BE2C (cell line): ENCODE results near the gene UBAP2.
"Not testable (repeated sequence)": the region's sequence is repeated elsewhere in the genome, so short reads cannot be mapped to it uniquely, and the experiment has no call there.

Source experiments
- DNase-seq: peaks from one replicate; pipeline ENCODE4 v3.0.0-alpha.2; 2020
- H3K27me3 ChIP-seq: fragments of 250-450 bp; sonication (Bioruptor Pico); 2 replicates; pipeline ENCODE4 v1.5.1; 2020; ENCODE audit warnings: mild to moderate bottlenecking
- H3K36me3 ChIP-seq: fragments of 250-450 bp; sonication (Bioruptor Pico); 2 replicates; pipeline ENCODE4 v1.5.1; 2020; ENCODE audit warnings: mild to moderate bottlenecking
- H3K4me1 ChIP-seq: fragments of 250-450 bp; sonication (Bioruptor Pico); 2 replicates; pipeline ENCODE4 v1.5.1; 2020
- H3K4me3 ChIP-seq: 2 replicates; pipeline ENCODE4 v1.5.1; 2011; ENCODE audit warnings: low read depth, low read length
- H3K9me3 ChIP-seq: fragments of 250-450 bp; sonication (Bioruptor Pico); 2 replicates; pipeline ENCODE4 v1.5.1; 2020
- TF ChIP-seq, protein P1 (sequence below): IDR thresholded peaks from 2 replicates; pipeline ENCODE4 v1.5.1; 2012; ENCODE audit warnings: mild to moderate bottlenecking, low read depth, low read length

Gene UBAP2

DNA sequence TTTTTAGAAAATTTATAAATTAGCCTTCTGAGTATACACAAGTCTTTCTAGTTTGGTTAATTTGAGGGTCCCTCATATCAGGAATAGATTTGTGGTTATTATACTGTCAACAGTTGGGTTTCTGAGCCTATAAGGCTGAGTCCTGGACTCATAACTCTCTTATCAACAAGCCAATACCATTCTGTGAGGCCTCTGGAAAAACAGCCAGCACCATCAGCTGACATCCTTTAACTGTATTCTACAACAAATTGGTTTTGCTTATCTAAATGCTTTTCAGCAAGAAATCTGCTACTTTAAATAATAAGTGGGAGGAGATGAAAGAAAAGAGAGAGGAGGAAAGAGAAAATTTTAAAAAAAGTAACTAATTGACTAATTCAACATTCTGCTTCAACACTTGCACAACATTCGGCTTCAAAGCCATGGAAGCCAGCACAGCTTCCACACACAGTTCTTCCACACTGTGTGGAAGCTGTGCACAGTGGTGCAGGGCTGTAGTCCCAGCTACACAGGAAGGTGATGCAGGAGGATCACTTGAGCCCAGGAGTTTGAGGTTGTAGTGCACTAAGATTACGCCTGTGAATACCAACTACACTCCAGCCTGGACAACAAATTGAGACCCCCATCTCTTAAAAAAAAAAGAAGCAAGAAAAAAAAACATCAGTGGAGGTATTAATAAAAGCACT is 84.5 kb downstream of the UBAP2 start:
- no peaks in the 10 kb centered on the region for H3K9me3 ChIP-seq
- H3K4me1 ChIP-seq: no peaks in the 10 kb centered on the region; the same call in 1 of the 2 replicates
- H3K4me3 ChIP-seq: no peak overlapping the region
- no peaks in the 10 kb centered on the region for H3K27me3 ChIP-seq
- DNase-seq: no peak
- H3K36me3 ChIP-seq: peaks cover 12% of the 10 kb centered on the region
- TF ChIP-seq, protein P1, sequence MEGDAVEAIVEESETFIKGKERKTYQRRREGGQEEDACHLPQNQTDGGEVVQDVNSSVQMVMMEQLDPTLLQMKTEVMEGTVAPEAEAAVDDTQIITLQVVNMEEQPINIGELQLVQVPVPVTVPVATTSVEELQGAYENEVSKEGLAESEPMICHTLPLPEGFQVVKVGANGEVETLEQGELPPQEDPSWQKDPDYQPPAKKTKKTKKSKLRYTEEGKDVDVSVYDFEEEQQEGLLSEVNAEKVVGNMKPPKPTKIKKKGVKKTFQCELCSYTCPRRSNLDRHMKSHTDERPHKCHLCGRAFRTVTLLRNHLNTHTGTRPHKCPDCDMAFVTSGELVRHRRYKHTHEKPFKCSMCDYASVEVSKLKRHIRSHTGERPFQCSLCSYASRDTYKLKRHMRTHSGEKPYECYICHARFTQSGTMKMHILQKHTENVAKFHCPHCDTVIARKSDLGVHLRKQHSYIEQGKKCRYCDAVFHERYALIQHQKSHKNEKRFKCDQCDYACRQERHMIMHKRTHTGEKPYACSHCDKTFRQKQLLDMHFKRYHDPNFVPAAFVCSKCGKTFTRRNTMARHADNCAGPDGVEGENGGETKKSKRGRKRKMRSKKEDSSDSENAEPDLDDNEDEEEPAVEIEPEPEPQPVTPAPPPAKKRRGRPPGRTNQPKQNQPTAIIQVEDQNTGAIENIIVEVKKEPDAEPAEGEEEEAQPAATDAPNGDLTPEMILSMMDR: no peak

DNA sequence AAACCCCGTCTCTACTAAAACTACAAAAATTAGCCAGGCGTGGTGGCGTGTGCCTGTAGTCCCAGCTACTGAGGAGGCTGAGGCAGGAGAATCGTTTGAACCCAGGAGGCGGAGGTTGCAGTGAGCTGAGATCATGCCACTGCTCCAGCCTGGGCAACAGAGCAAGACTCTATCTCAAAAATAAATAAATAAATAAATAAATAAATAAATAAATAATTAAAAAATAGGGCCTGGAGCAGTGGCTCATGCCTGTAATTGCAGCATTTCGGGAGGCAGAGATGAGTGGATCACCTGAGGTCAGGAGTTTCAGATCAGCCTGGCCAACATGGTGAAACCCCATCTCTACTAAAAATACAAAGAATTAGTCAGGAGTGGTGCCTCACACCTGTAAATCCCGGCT is 86.2 kb downstream of the UBAP2 start:
- H3K36me3 ChIP-seq: peaks cover 13% of the 10 kb centered on the region
- not testable (repeated sequence) for H3K4me1 ChIP-seq, DNase-seq, H3K27me3 ChIP-seq, H3K4me3 ChIP-seq, H3K9me3 ChIP-seq

DNA sequence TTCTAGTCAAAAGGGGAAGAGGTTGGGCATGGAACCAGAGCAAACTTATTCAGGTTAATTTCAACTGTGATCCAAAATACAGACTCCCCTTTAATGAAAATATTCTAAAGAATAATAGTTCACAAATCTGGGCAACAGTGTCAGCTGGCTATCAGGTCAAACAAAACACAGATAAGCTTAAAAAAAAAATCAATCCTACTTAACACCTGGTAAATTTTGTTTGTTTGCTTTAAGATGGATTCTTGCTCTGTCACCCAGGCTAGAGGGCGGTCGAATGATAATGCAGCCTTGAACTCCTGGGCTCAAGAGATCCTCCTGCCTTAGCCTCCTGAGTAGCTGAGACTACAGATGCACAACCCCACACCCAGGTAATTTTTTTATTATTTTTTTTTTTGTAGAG is 89.0 kb downstream of the UBAP2 start:
- TF ChIP-seq, protein P1: no peak
- Histone ChIP-seq H3K4me1 (no peaks in the 10 kb centered on the region; the same call in 1 of the 2 replicates), H3K4me3 (no peak overlapping the region), H3K9me3 (no peaks in the 10 kb centered on the region), H3K27me3 (no peaks in the 10 kb centered on the region), H3K36me3 (peaks cover 28% of the 10 kb centered on the region)
- no peak for DNase-seq

DNA sequence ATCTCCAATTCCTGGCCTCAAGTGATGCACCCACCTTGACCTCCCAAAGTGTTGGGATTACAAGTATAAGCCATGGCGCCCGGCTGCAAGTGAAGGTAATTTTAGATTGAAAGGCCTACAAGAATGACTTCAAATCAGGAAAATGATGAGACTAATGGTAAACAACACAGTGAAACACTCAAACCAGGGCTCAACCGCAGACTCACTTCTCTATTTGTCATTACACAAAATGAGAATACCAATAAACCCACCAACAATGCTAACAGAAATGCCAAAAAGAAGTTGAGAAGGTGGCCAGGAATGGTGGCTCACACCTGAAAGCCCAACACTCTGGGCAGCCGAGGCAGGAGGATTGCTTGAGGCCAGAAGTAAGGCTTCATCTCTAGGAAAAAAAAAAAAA is 92.1 kb downstream of the UBAP2 start:
- no peaks in the 10 kb centered on the region for H3K4me1 ChIP-seq
- H3K4me3 ChIP-seq: no peak overlapping the region
- TF ChIP-seq, protein P1: no peak
- no peaks in the 10 kb centered on the region for H3K9me3 ChIP-seq
- peaks cover 47% of the 10 kb centered on the region for H3K36me3 ChIP-seq
- no peak for DNase-seq
- no peaks in the 10 kb centered on the region for H3K27me3 ChIP-seq

- Histone ChIP-seq H3K9me3 (no peaks in the 10 kb centered on the region), H3K4me3 (no peak overlapping the region), H3K4me1 (no peaks in the 10 kb centered on the region), H3K27me3 (no peaks in the 10 kb centered on the region), H3K36me3 (peaks cover 68% of the 10 kb centered on the region)
- DNase-seq: no peak
- TF ChIP-seq, protein P1: no peak
Measured at GRCh38 chr9:33952066-33952465, 96.6 kb downstream of the UBAP2 start.

GRCh38 chr9:33950371-33950770 is 98.3 kb downstream of the UBAP2 start:
- no peak for DNase-seq
- Histone ChIP-seq H3K27me3 (no peaks in the 10 kb centered on the region), H3K9me3 (no peaks in the 10 kb centered on the region), H3K4me3 (no peak overlapping the region), H3K36me3 (peaks cover 71% of the 10 kb centered on the region), H3K4me1 (no peaks in the 10 kb centered on the region)
- TF ChIP-seq, protein P1: no peak
